Gastrocnemius medialis (tissue), 4 donors: ENCODE measurements around the gene SLC6A6. TPM values are rescaled to one million over a fixed set of nuclear protein-coding genes. Genes with fewer than 3 reads are reported as not detected.

ENCODE experiments used
- ATAC-seq, 2 donors: fragments of 150-250 bp; one replicate each; pipeline ENCODE4 v1.9.1; 2016
- DNase-seq, 2 donors: peaks; one replicate each; pipeline ENCODE4 v3.0.0-alpha.2; 2019
- H3K27ac ChIP-seq, 4 donors: fragments of 200-600 bp; sonication (generic); 1 replicate in 1 of 4; 2 replicates in 3 of 4; pipeline ENCODE4 v1.5.1; 2016 to 2018; ENCODE audit warnings: mild to moderate bottlenecking in 2 of 4, moderate library complexity in 1 of 4
- H3K27me3 ChIP-seq, 3 donors: fragments of 200-600 bp; sonication (generic) in 2 of 3; 1 replicate in 1 of 3; 2 replicates in 2 of 3; pipeline versions ENCODE4 v1.5.1 to v1.6.0; 2016 to 2019; ENCODE audit warnings: mild to moderate bottlenecking in 1 of 3, moderate library complexity in 1 of 3
- H3K36me3 ChIP-seq, 2 donors: fragments of 200-600 bp; sonication (generic) in 1 of 2; one replicate each; pipeline ENCODE4 v1.5.1; 2017 to 2018
- H3K4me1 ChIP-seq, 2 donors: fragments of 200-600 bp; sonication (generic) in 1 of 2; one replicate each; pipeline ENCODE4 v1.5.1; 2016 to 2017; ENCODE audit warnings: mild to moderate bottlenecking in 2 of 2
- H3K4me3 ChIP-seq, 4 donors: fragments of 200-600 bp; sonication (generic) in 3 of 4; 1 replicate in 1 of 4; 2 replicates in 3 of 4; pipeline ENCODE4 v1.5.1; 2016 to 2019; ENCODE audit warnings: mild to moderate bottlenecking in 2 of 4
- H3K9me3 ChIP-seq, 3 donors: fragments of 200-600 bp; sonication (generic) in 2 of 3; 1 replicate in 1 of 3; 2 replicates in 2 of 3; pipeline ENCODE4 v1.5.1; 2016 to 2019
- POLR2A ChIP-seq, 2 donors: fragments of 450-650 bp; IDR thresholded peaks; one replicate each; pipeline ENCODE4 v1.6.1; 2017; ENCODE audit warnings: antibody characterized with exemption in 2 of 2, mild to moderate bottlenecking in 2 of 2, moderate library complexity in 2 of 2
- in situ Hi-C, 4 donors: fragments of 200-750 bp; cut with MboI; loops; one replicate each; pipeline versions ENCODE4 v1.15.0 to v1.8.0; 2017; ENCODE audit warnings: low sequenced_read_pairs in 4 of 4
- intact Hi-C: fragments of 100-400 bp; cut with DNase I; formaldehyde crosslinking; loops from one replicate; pipeline ENCODE4 v1.15.1; 2023; ENCODE audit warnings: low total_unique reads
- total RNA-seq, 4 donors: library from RNA; depleted of rRNA; stranded (reverse); fragments of >200 nt; gene quantifications; one replicate each; pipeline versions ENCODE4 v1.1.0 to v1.2.3, GENCODE V29; 2016
- TF ChIP-seq, protein P1 (sequence below), 5 experiments: fragments of 450-650 bp in 3 of 5; fragments of 200-600 bp in 2 of 5; sonication (generic) in 2 of 5; IDR thresholded peaks in 4 of 5; conservative IDR thresholded peaks in 1 of 5; 1 replicate in 4 of 5; 2 replicates in 1 of 5; pipeline ENCODE4 v1.5.1; 2016 to 2019; ENCODE audit warnings: antibody characterized with exemption in 5 of 5, mild to moderate bottlenecking in 3 of 5, moderate library complexity in 3 of 5

SLC6A6 gene
- total RNA-seq, 4 donors from 2014 or later, result 42.1 to 119 (median 88.7) TPM

DNA sequence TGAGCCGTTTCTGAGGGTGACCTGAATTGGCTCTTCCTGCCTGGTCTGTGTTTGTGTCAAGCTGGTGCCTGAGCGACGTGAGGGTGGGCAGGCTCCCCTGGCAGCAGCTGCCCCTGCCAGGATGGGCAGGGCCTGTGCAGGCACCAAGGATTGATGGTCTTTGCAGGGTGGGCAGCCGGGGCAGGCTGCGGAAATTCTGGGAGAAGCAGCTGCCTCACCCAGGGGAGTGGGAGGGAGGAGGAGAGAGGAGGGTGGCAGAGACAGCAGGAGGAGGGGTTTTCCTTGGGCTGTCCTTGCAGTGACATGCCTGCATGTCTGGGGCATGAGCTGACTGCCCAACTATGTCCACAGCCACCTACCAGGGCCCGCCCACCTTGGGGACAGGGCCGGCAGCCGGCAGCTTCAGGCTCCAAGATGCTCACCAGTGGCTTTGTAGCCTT lies 27.9 kb upstream of the SLC6A6 start:
- H3K27me3 ChIP-seq, result no peaks in the 10 kb centered on the region
- no peak overlapping the region for H3K4me3 ChIP-seq
- H3K36me3 ChIP-seq, result no peaks in the 10 kb centered on the region
- TF ChIP-seq, protein P1, sequence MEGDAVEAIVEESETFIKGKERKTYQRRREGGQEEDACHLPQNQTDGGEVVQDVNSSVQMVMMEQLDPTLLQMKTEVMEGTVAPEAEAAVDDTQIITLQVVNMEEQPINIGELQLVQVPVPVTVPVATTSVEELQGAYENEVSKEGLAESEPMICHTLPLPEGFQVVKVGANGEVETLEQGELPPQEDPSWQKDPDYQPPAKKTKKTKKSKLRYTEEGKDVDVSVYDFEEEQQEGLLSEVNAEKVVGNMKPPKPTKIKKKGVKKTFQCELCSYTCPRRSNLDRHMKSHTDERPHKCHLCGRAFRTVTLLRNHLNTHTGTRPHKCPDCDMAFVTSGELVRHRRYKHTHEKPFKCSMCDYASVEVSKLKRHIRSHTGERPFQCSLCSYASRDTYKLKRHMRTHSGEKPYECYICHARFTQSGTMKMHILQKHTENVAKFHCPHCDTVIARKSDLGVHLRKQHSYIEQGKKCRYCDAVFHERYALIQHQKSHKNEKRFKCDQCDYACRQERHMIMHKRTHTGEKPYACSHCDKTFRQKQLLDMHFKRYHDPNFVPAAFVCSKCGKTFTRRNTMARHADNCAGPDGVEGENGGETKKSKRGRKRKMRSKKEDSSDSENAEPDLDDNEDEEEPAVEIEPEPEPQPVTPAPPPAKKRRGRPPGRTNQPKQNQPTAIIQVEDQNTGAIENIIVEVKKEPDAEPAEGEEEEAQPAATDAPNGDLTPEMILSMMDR (IDR thresholded peaks at IDR 0.05 in 4 of 5, conservative IDR thresholded peaks at IDR 0.05 in 1 of 5), result no peak
- no peak for TF ChIP-seq POLR2A (IDR thresholded peaks at IDR 0.05)
- DNase-seq, result peak in 1 of 2 donors; percentile 76
- in situ Hi-C loops, result no loop called here
- no peaks in the 10 kb centered on the region for H3K9me3 ChIP-seq
- H3K4me1 ChIP-seq, result peaks cover 72 to 76% of the 10 kb centered on the region in 2 donors
- peak in 1 of 2 donors; percentile 19 for ATAC-seq
- intact Hi-C loops, result loop anchor here (5.0 kb wide), 1 partner anchor 58 kb away; no protein-coding TSS in a partner anchor
- H3K27ac ChIP-seq, result peak overlapping the region in 3 of 4 donors; percentile 84 to 91 (median 85)

DNA sequence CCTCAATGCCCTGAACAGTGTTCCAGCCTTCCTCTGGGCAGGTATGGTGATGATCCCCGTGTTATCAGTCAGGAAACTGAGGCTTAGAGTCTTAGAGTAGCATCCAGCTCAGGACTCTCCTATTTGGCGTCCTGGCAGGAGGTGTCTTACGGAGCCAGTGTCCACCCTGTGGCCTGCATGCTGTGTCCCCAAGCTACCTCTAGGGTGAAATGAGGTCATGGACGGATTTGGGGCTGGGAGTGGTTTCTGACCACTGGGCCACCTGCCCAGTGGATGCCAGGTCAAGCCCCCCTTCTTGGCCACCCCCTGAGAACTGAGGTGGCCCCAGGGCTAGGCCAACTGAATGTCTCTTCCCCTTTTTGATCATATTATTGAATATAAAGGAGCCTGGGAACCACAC lies 27.2 kb upstream of the SLC6A6 start:
- DNase-seq (no peak), ATAC-seq (no peak)
- in situ Hi-C loops (no loop called here), intact Hi-C loops (no loop called here)
- H3K4me3 ChIP-seq, result no peak overlapping the region
- H3K27me3 ChIP-seq, result no peaks in the 10 kb centered on the region
- no peaks in the 10 kb centered on the region for H3K36me3 ChIP-seq
- TF ChIP-seq POLR2A (IDR thresholded peaks at IDR 0.05), result no peak
- TF ChIP-seq, protein P1 (IDR thresholded peaks at IDR 0.05 in 4 of 5, conservative IDR thresholded peaks at IDR 0.05 in 1 of 5), result peak in 1 of 5 experiments; percentile 24
- H3K9me3 ChIP-seq, result no peaks in the 10 kb centered on the region
- H3K4me1 ChIP-seq, result peaks cover 64 to 74% of the 10 kb centered on the region in 2 donors
- peak overlapping the region in 3 of 4 donors; percentile 84 to 91 (median 85) for H3K27ac ChIP-seq

GRCh38 chr3:14376348-14377043 lies 25.9 kb upstream of the SLC6A6 start:
- Histone ChIP-seq H3K27ac (peak overlapping the region; percentile 63 to 78 (median 67)), H3K27me3 (no peaks in the 10 kb centered on the region), H3K9me3 (no peaks in the 10 kb centered on the region), H3K4me1 (peaks cover 51 to 62% of the 10 kb centered on the region in 2 donors), H3K4me3 (no peak overlapping the region), H3K36me3 (no peaks in the 10 kb centered on the region)
- in situ Hi-C loops (no loop called here), intact Hi-C loops (no loop called here)
- DNase-seq (no peak), ATAC-seq (no peak)
- TF ChIP-seq, protein P1 (IDR thresholded peaks at IDR 0.05 in 4 of 5, conservative IDR thresholded peaks at IDR 0.05 in 1 of 5), result no peak
- no peak for TF ChIP-seq POLR2A (IDR thresholded peaks at IDR 0.05)

DNA sequence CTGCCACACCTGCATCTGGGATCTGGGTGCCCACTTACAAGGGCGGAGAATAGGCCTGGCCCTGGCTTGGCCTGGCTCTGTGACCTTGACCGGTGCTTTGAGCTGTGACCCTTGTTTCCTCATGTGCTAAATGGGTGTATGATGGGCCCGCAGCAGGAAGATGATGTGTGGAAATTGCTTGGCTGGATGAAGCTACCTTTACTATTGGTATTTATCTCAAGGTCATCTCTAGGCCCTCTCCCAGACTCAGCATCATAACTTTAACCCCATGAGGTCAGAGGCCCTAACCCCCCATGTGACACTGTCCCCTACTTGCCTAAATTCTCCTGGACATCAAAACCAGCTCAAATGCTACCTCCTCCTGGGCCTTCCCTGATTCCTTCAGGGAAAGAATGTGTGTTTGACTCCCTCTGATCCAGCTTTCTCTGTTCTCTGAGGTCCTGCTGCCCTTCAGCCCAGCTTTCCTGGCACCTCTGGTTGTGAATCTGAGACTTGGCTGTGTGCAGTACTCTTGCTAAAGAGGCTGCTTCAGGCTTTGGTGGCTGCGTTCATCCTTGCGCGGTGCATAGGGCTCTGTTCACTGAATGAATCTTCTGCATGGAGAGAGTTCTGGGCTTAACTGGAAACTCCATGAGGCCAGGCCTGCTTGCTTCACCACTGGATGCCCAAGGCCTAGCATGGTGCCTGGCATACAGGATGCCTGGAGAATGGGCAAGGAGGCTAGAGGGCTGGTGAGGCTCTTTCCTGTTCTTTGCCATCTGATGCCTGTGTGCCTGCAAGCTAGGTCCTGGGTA lies 25.2 kb upstream of the SLC6A6 start:
- Histone ChIP-seq H3K27me3 (no peaks in the 10 kb centered on the region), H3K9me3 (no peaks in the 10 kb centered on the region), H3K36me3 (no peaks in the 10 kb centered on the region), H3K27ac (peak overlapping the region; percentile 63 to 78 (median 67)), H3K4me3 (no peak overlapping the region), H3K4me1 (peaks cover 44 to 55% of the 10 kb centered on the region in 2 donors)
- in situ Hi-C loops, result no loop called here
- ATAC-seq, result peak; percentile 31 to 54
- TF ChIP-seq, protein P1 (IDR thresholded peaks at IDR 0.05 in 4 of 5, conservative IDR thresholded peaks at IDR 0.05 in 1 of 5), result no peak
- intact Hi-C loops, result no loop called here
- peak in 1 of 2 donors; percentile 68 for DNase-seq
